Measurements from ENCODE around the gene ACTL7A.

GRCh38 chr9:108860354-108860753, 1.7 kb upstream of the ACTL7A start:
- TF ChIP-seq EZH2 (IDR thresholded peaks at IDR 0.05; ENCODE audit: insufficient read depth, poor library complexity, severe bottlenecking) (no peak), EZH2phosphoT487 (IDR thresholded peaks at IDR 0.05; ENCODE audit: insufficient read depth, low read depth) (no peak)

Data from GM23248 (cell line).